Effector memory CD8-positive, alpha-beta T cell (primary cell): Measurements from ENCODE around the gene AGPAT1.
"Not testable (repeated sequence)": the region's sequence is repeated elsewhere in the genome, so short reads cannot be mapped to it uniquely, and the experiment has no call there.

ENCODE experiments used
- ATAC-seq: fragments of 150-1000 bp; cut with Tn5 transposase; replicated peaks from 2 replicates; pipeline ENCODE4 v1.10.0; 2021; ENCODE audit warnings: mild to moderate bottlenecking, moderate library complexity
- DNase-seq, 3 experiments: peaks; one replicate each; pipeline ENCODE4 v3.0.0; 2021
- H3K27ac Mint-ChIP-seq, 2 donors: one replicate each; pipeline ENCODE4 v1.8.0; 2022; ENCODE audit warnings: mild to moderate bottlenecking in 2 of 2, mixed read lengths in 2 of 2, moderate library complexity in 2 of 2
- H3K27me3 Mint-ChIP-seq, 2 donors: one replicate each; pipeline ENCODE4 v1.8.0; 2022; ENCODE audit warnings: mixed read lengths in 2 of 2
- H3K36me3 Mint-ChIP-seq: one replicate; pipeline ENCODE4 v1.8.0; 2022; ENCODE audit warnings: mild to moderate bottlenecking, moderate library complexity, mixed read lengths; ENCODE audit not compliant: insufficient read depth
- H3K4me1 Mint-ChIP-seq, 2 donors: one replicate each; pipeline ENCODE4 v1.8.0; 2022; ENCODE audit warnings: low read depth in 2 of 2, mixed read lengths in 2 of 2
- H3K4me3 Mint-ChIP-seq, 2 donors: one replicate each; pipeline ENCODE4 v1.8.0; 2022; ENCODE audit warnings: mild to moderate bottlenecking in 2 of 2, mixed read lengths in 2 of 2, moderate library complexity in 2 of 2
- H3K9me3 Mint-ChIP-seq, 2 donors: one replicate each; pipeline ENCODE4 v1.8.0; 2022; ENCODE audit warnings: mixed read lengths in 2 of 2

Gene AGPAT1

DNA sequence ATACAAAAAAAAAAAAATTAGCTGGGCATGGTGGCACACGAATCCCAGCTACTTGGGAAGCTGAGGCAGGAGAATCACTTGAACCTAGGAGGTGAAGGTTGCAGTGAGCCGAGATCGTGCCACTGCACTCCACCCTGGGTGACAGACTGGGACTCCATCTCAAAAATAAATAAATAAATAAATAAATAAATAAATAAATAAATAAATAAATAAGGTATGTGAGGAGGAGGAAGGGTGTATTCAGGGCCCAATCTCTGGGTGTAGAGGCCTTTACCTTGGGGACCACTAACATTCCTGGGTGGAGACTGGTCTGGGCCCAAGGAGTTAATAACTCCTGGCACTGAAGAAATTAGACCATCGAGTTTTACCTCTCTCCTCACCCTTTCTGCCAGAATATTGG, 35.5 kb upstream of the AGPAT1 start:
- H3K27me3 Mint-ChIP-seq, H3K4me3 Mint-ChIP-seq, H3K9me3 Mint-ChIP-seq, DNase-seq, ATAC-seq, H3K36me3 Mint-ChIP-seq: not testable (repeated sequence)
- H3K27ac Mint-ChIP-seq = peak overlapping the region in 1 of 2 donors; percentile 2
- H3K4me1 Mint-ChIP-seq = peaks cover 0 to 11% of the 10 kb centered on the region in 2 donors

DNA sequence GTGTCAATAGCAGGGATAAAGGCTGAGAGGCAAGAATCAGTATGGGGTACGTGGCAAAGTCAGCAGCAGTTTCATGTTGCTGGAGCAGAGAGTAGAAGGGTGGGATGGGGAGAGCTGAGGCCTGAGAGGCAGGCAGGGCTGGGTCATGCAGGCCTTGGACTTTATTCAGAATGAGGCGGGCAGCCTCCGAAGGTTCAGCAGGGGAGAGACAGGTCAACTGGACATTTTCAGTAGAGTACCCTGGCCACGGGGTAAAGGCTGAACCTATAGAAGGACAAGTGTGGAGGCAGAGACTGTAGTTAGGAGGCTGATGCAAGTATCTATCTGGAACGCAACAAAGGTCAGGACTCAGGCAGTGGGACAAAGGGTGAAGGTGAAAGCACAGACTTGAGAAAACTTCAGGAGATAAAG, 34.3 kb upstream of the AGPAT1 start:
- Mint-ChIP-seq H3K36me3 (no peaks in the 10 kb centered on the region), H3K27me3 (no peaks in the 10 kb centered on the region), H3K27ac (peak overlapping the region in 1 of 2 donors; percentile 0), H3K4me1 (peaks cover 0 to 9% of the 10 kb centered on the region in 2 donors), H3K9me3 (no peaks in the 10 kb centered on the region), H3K4me3 (no peak overlapping the region)
- ATAC-seq (no peak), DNase-seq (no peak)

DNA sequence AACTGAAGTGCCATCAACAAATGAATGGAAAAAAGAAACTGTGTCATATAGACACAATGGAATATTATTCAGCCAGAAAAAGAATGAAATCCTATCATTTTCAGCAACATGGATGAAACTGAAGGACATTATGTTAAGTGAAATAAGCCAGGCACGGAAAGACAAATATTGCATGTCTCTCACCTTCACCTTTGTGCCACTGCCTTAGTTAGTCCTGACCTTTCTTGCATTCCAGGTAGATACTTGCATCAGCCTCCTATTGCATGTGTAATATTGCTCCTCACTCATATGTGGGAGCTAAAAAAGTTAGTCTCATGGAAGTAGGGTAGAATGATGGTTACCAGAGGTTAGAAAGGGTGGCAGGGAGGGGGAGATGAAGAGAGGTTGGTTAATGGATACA, 33.1 kb upstream of the AGPAT1 start:
- ATAC-seq (no peak), DNase-seq (no peak)
- H3K9me3 Mint-ChIP-seq = no peaks in the 10 kb centered on the region
- peaks cover 6 to 10% of the 10 kb centered on the region in 2 donors for H3K27me3 Mint-ChIP-seq
- H3K27ac Mint-ChIP-seq = no peak overlapping the region
- H3K4me1 Mint-ChIP-seq = peaks cover 0 to 5% of the 10 kb centered on the region in 2 donors
- H3K4me3 Mint-ChIP-seq = no peak overlapping the region
- H3K36me3 Mint-ChIP-seq = no peaks in the 10 kb centered on the region

DNA sequence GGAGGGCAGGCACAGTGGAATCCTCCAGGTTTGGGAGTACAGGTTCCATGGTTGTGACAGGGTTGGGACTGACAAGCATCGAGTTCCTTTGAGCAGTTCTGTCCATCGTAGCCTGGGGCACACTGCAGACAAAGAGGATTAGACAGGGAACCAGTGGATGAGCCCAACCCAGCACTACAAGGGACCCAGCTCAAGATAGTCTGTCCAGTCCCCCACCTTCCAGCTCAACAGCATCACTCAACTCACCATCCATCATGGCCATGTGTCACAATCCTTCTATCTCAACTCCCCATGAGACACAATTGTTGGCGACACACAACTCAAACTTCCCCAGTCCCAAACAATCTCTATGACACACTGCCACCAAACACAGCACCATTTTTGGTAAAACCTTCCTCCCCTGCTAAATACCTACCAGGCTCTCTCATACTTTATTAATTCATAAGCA, 28.4 kb upstream of the AGPAT1 start:
- H3K9me3 Mint-ChIP-seq = no peaks in the 10 kb centered on the region
- H3K4me1 Mint-ChIP-seq = no peaks in the 10 kb centered on the region
- DNase-seq = no peak
- H3K27me3 Mint-ChIP-seq = peaks cover 6 to 28% of the 10 kb centered on the region in 2 donors
- no peak overlapping the region for H3K27ac Mint-ChIP-seq
- H3K4me3 Mint-ChIP-seq = no peak overlapping the region
- no peak for ATAC-seq
- H3K36me3 Mint-ChIP-seq = no peaks in the 10 kb centered on the region

DNA sequence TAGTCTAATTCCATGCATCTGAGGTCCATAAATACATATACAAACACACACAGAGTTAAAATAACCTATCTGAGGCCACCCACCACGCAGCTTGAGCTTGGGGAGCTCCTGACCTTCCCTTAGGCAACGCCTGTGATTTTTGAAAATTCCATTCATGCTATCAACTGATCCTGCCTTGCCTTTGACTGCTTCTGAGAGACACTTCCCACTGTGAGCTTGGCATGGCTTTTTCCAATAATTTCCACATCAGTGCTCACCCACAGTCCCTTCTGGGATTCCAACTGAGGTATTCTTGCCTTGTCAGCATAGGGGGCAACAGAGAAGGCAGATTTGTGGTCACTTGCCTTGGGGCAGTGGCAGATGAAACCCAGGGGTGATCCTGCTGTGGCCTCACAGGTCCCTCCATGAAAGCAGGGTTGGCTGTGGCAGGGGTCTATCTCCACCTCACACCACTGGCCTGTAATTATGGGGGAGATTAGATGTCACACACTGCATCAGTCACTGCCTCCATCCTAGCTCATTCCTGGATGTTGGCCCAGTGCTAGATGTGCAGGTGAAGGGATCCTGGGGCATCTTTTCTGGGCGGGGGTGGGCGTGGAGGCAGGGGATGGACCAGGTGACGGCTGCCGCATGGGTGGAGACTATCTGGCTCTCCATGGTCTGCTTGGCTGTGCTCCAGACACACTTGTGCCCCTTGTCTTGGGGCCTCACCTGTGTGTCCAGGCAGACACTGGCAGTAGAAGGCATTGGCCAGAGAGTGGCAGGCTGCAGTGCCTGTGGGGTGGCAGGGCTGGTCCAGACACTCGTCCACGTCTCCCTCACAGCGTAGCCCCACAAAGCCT, 27.8 kb upstream of the AGPAT1 start:
- H3K4me3 Mint-ChIP-seq = no peak overlapping the region
- H3K9me3 Mint-ChIP-seq = no peaks in the 10 kb centered on the region
- peaks cover 6 to 28% of the 10 kb centered on the region in 2 donors for H3K27me3 Mint-ChIP-seq
- DNase-seq (no peak), ATAC-seq (no peak)
- no peak overlapping the region for H3K27ac Mint-ChIP-seq
- H3K36me3 Mint-ChIP-seq = no peaks in the 10 kb centered on the region
- H3K4me1 Mint-ChIP-seq = no peaks in the 10 kb centered on the region

DNA sequence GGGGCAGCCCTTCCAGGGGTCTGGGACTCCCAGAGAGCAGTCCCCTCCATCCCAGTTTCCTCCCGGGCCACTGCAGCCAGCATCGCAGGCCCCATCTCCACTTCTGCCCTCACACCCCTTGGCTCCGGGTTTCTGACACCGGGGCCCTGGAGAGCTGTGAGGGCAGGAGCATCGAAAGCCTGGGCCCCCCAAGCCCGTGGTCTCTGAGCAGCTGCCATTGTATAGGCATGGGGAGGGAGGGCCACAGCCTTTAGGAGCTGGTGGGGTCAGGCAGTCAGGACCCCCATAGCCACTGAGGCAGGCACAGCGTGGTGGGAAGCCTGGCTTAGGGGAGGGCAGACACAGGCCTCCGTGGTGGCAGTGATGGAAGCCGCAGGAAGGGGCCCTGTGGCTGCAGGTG, 26.3 kb upstream of the AGPAT1 start:
- Mint-ChIP-seq H3K27me3 (peaks cover 6 to 28% of the 10 kb centered on the region in 2 donors), H3K36me3 (peaks cover 2% of the 10 kb centered on the region), H3K9me3 (no peaks in the 10 kb centered on the region), H3K4me3 (no peak overlapping the region), H3K4me1 (peaks cover 0 to under 1% of the 10 kb centered on the region in 2 donors), H3K27ac (no peak overlapping the region)
- DNase-seq (no peak), ATAC-seq (no peak)

DNA sequence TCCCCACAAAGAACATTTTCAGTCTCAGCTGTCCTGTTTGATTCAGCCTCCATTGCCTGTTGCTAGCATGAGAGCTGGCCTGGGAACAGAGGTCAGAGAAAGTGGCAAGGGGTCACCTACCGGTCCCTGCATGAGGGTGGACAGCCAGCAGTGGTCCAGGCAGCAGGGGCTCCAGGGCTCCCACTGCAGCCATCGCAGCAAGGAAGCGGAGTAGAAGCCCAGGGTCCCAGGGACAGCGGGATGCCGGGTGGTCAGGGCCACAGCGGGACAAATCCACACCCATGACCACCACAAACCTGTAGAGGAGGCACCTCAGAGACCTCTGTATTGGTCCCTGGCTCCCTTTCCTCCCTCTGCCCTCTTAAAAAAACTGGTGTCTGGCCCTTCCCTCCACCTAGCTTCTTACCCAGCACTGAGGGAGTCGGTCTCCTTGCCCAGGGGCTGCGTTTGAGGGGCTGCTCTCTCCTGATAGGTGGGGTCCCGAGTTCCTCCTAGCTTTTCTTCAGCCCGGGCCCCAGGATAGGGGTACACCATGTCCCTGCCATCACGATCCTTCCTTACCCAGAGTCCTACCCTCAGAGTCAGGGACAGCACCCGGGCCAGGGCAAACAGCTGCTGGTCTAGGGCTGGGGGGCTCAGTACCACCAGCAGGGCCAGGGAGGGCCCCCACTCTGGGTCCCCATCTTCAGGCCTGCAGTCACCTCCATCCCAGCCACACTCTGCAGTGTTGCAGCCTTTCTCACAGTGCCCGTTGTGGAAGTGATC, 25.0 kb upstream of the AGPAT1 start:
- no peak for ATAC-seq
- H3K4me3 Mint-ChIP-seq = no peak overlapping the region
- H3K36me3 Mint-ChIP-seq = peaks cover 12% of the 10 kb centered on the region
- no peak overlapping the region for H3K27ac Mint-ChIP-seq
- peaks cover 5 to 11% of the 10 kb centered on the region in 2 donors for H3K4me1 Mint-ChIP-seq
- peaks cover 6 to 28% of the 10 kb centered on the region in 2 donors for H3K27me3 Mint-ChIP-seq
- DNase-seq = no peak
- H3K9me3 Mint-ChIP-seq = no peaks in the 10 kb centered on the region

DNA sequence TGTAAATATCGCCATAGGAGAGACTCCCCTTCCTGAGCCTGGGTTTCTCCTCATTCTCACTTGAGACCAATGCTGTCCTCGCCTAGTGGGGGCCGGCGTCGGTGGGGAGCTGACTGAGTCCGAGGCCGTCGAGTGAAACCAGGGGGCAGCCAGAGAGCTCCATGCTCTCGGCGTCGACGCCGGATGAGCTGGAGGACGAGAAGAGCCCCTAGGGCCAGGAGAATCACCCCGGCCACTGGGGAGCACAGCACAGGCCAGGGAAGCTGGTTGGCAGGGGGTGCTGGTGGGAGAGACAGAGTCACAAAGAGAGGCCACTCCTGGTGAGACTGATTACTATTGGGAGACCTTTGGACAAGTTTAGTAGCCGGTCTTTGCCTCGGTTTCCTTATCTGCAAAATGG, 23.0 kb upstream of the AGPAT1 start:
- no peak for ATAC-seq
- no peak overlapping the region for H3K4me3 Mint-ChIP-seq

DNA sequence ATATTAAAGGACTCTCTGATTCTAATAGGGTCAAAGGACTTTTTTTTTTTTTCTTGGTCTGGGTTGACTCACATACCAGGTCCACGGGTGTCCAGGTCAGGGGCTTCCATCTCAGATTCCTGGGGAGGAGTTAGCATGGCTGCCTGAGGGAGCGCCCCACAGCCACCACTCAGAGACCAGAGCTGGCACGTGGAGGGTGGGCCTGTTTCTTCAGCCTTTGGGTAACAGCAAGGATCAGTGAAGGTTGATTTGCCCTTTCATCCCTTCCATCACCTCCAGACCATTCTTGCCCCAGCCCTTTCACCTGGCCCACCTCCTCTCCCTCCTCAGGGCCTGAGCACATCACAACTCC, 22.4 kb upstream of the AGPAT1 start:
- H3K9me3 Mint-ChIP-seq = no peaks in the 10 kb centered on the region
- peaks cover 0 to 17% of the 10 kb centered on the region in 2 donors for H3K27me3 Mint-ChIP-seq
- ATAC-seq = no peak
- no peak overlapping the region for H3K4me3 Mint-ChIP-seq
- DNase-seq = no peak
- H3K36me3 Mint-ChIP-seq = peaks cover 15% of the 10 kb centered on the region
- no peak overlapping the region for H3K27ac Mint-ChIP-seq
- peaks cover 27 to 31% of the 10 kb centered on the region in 2 donors for H3K4me1 Mint-ChIP-seq

More for the DNA sequence above, 23.0 kb upstream of the AGPAT1 start:
- H3K27me3 Mint-ChIP-seq = peaks cover 0 to 17% of the 10 kb centered on the region in 2 donors
- H3K9me3 Mint-ChIP-seq = no peaks in the 10 kb centered on the region
- H3K4me1 Mint-ChIP-seq = peaks cover 22 to 25% of the 10 kb centered on the region in 2 donors
- H3K36me3 Mint-ChIP-seq = peaks cover 15% of the 10 kb centered on the region
- peak overlapping the region in 1 of 2 donors; percentile 29 for H3K27ac Mint-ChIP-seq
- DNase-seq = no peak

DNA sequence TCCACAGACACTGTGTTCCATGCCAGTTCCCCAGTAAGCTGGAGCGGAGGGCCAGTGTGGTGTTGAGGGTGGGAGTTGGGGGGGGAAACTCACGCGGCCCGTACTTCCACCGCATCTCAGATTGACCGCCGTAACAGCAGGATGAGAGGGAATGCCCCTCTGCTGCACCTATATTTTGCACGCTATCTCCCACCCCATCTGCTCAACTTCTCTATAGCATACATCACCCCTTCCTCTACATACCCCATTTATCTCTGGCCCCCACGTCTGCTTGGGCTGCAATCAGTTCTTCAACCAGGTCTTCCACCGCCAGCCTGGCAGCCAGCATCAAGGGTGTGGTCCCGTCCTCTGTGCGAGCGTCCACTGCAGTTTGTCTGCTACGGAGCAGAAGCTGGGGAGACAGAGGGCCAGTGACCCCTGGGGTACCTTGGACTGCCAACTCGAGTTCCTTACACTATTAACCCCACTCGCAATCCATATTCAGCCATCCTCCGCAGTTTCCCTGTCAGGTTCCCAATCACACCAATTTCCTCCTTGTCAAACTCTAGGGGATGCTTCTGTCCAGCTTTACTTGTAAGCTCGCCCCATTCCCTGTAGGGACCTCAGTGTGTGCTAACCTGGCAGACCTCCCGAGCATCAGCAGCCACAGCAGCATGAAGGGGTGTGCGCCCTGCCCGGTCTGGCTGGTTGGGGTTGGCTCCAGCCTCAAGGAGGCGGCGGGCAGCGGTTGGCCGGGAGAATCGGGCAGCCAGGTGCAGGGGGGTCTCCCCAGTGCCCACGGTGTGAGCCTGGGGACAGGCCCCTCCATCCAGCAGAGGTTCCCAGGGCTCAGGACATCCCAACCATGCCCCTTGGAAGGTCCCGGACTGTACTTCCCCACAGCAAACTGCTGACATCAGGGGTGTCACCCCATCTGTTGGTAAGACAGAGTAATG, 21.1 kb upstream of the AGPAT1 start:
- H3K36me3 Mint-ChIP-seq = peaks cover 19% of the 10 kb centered on the region
- H3K27ac Mint-ChIP-seq = peak overlapping the region; percentile 99 to 100
- H3K4me1 Mint-ChIP-seq = peaks cover 35 to 36% of the 10 kb centered on the region in 2 donors
- peak overlapping the region; percentile 97 to 98 for H3K4me3 Mint-ChIP-seq
- peaks cover 0 to 17% of the 10 kb centered on the region in 2 donors for H3K27me3 Mint-ChIP-seq
- no peak for ATAC-seq
- DNase-seq = no peak
- H3K9me3 Mint-ChIP-seq = no peaks in the 10 kb centered on the region

DNA sequence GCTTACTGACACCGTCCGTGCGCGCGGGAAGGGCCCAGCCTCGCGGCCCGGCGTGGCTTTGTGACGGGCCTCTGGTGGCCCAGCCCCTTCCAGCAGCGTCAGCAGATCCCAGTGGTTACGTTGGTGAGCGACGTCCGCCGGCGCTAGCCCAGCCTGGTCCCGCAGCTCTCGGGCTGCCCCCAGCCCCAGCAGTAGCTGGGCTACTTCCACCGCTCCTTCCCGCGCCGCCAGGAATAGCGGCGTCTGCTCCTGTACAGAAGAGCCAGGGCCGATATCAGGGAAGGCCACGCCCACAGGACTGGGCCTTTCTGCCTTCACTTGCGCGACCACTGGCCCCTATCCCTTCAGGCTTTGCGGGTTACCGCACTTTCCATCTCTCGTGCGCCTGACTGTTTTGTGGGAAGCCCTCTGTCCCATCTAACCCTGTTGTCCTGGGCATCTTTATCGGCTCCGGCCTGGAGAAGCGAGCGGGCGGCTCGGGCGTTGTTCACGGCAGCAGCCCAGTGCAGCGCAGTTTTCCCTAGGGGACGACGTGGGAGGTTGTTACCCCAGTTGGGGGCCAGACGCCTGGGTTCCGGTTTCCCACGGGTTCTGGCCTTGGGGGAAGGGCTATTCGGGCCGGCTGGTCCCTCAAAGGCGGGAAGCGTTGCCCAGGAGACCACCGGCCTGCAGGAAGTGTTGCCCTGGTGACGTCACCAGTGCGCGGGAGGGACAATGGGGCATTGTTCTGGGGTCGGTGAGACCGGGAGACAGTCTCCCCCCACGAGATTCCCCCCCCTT, 20.2 kb upstream of the AGPAT1 start:
- Mint-ChIP-seq H3K4me1 (peaks cover 44% of the 10 kb centered on the region in 2 donors), H3K27ac (peak overlapping the region; percentile 99 to 100), H3K4me3 (peak overlapping the region; percentile 97 to 98), H3K9me3 (no peaks in the 10 kb centered on the region), H3K36me3 (peaks cover 27% of the 10 kb centered on the region), H3K27me3 (peaks cover 0 to 12% of the 10 kb centered on the region in 2 donors)
- DNase-seq (peak; percentile 38 to 60 (median 43)), ATAC-seq (peak; percentile 82)

DNA sequence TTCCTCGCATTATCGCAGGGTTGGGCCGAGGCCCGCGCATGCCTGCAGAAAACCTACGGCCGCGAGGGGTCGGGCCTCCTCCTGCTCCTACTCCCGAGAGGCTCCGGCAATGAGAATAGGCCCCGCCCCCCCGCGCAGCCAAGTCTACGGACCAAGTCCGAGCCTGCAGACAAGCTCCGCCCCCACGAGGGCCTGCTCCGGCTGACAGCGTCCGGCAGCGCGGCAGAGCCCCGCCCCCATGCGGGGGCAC, 19.7 kb upstream of the AGPAT1 start:
- DNase-seq (peak; percentile 97 to 100 (median 99)), ATAC-seq (peak; percentile 76)
- Mint-ChIP-seq H3K9me3 (no peaks in the 10 kb centered on the region), H3K4me3 (peak overlapping the region; percentile 97 to 98), H3K4me1 (peaks cover 45 to 47% of the 10 kb centered on the region in 2 donors), H3K27me3 (peaks cover 0 to 7% of the 10 kb centered on the region in 2 donors), H3K27ac (peak overlapping the region; percentile 99 to 100), H3K36me3 (peaks cover 27% of the 10 kb centered on the region)
